ENCODE data around the gene BUB1. TPM values are rescaled to one million over a fixed set of nuclear protein-coding genes. Genes with fewer than 3 reads are reported as not detected.
"Not testable (repeated sequence)": the region's sequence is repeated elsewhere in the genome, so short reads cannot be mapped to it uniquely, and the experiment has no call there.

BUB1 gene
- total RNA-seq, 1 donor from 2014 or later, result 61.7 TPM

- H3K27me3 Mint-ChIP-seq; H3K4me3 Mint-ChIP-seq; H3K36me3 Mint-ChIP-seq (ENCODE audit: low read depth); intact Hi-C loops (cut with micrococcal nuclease); H3K4me1 Mint-ChIP-seq; DNase-seq; H3K9me3 Mint-ChIP-seq; H3K27ac Mint-ChIP-seq: not testable (repeated sequence)
Observed at GRCh38 chr2:110627348-110627747, 50.5 kb downstream of the BUB1 start.

DNA sequence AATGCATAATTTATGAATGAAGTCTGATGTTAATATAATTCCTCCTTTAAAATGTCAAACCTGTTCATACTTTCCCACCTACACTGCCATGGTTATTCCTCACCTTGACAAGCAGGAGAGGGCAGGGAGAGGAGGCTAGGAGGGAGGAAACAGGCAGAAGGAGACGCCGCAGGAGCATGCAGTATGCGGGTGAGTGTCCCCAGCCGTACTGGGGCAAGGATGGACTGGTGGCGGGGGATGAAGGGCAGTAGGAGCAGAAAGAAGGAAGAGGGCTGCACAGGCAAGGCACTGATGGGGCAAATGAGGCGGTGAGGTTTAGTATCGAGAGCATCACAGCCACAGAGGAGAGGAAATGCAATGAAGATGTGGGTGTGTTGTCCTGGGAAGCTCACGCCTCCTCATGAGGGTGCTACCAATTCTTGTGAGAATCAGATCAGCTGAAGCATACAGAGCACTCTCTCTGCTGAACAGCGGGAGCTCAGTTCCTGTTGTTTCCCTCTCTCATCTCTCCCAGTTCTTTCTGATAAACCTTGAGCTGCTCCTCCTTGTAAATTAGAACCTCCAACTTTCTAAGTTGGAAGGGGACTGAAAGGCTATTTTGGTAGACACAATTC is 58.4 kb downstream of the BUB1 start:
- H3K27ac Mint-ChIP-seq; H3K9me3 Mint-ChIP-seq; H3K27me3 Mint-ChIP-seq; H3K4me3 Mint-ChIP-seq; intact Hi-C loops (cut with micrococcal nuclease); H3K36me3 Mint-ChIP-seq (ENCODE audit: low read depth); H3K4me1 Mint-ChIP-seq: not testable (repeated sequence)
- peak; percentile 43 for DNase-seq

GRCh38 chr2:110613927-110614326 is 63.9 kb downstream of the BUB1 start:
- H3K4me1 Mint-ChIP-seq; H3K36me3 Mint-ChIP-seq (ENCODE audit: low read depth); H3K27me3 Mint-ChIP-seq; H3K4me3 Mint-ChIP-seq; intact Hi-C loops (cut with micrococcal nuclease); H3K9me3 Mint-ChIP-seq; DNase-seq; H3K27ac Mint-ChIP-seq: not testable (repeated sequence)

- H3K9me3 Mint-ChIP-seq; H3K27me3 Mint-ChIP-seq; H3K36me3 Mint-ChIP-seq (ENCODE audit: low read depth); H3K4me3 Mint-ChIP-seq; H3K4me1 Mint-ChIP-seq; H3K27ac Mint-ChIP-seq; intact Hi-C loops (cut with micrococcal nuclease): not testable (repeated sequence)
- peak; percentile 61 for DNase-seq
Observed at GRCh38 chr2:110610613-110611250, 67.1 kb downstream of the BUB1 start.

GRCh38 chr2:110609843-110610612 is 67.8 kb downstream of the BUB1 start:
- DNase-seq; H3K27ac Mint-ChIP-seq; H3K27me3 Mint-ChIP-seq; H3K36me3 Mint-ChIP-seq (ENCODE audit: low read depth); H3K4me1 Mint-ChIP-seq; H3K4me3 Mint-ChIP-seq; intact Hi-C loops (cut with micrococcal nuclease); H3K9me3 Mint-ChIP-seq: not testable (repeated sequence)

DNA sequence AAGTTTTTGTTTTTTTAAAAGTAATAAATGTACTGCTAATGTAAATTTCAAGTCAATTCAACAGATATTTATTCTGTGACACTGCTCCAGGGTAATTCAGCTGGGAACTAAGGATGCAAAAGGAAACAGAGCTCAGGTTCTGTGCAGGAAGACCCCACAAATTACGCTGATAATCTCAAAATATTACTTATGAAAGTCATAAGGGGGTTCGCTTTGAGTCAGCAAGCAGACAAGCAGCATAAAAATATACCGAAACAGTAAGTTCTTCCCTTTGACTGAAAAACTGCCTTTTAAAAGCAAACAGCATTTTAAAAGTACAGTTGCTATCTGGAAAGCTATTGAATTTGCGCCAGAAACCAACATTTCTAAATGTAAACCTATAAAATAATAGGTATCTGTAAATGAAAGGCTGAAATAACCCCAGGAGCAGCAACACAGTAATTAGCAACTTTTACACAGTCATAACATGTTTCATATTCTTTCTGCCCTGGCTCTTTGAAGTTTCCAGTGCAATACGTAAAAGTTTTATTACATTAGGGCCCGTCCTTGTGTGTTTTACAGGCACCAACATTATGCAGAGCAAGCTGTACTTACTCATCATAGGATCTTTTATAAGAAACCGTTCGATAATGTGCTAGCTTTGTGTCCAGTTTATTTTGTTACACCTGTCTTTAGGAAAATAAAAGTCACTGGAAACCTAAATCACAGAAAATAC is 68.9 kb downstream of the BUB1 start:
- H3K27ac Mint-ChIP-seq; H3K36me3 Mint-ChIP-seq (ENCODE audit: low read depth); H3K4me3 Mint-ChIP-seq; DNase-seq; intact Hi-C loops (cut with micrococcal nuclease); H3K9me3 Mint-ChIP-seq; H3K4me1 Mint-ChIP-seq; H3K27me3 Mint-ChIP-seq: not testable (repeated sequence)

GRCh38 chr2:110605057-110605456 is 72.8 kb downstream of the BUB1 start:
- H3K4me1 Mint-ChIP-seq; H3K4me3 Mint-ChIP-seq; intact Hi-C loops (cut with micrococcal nuclease); H3K36me3 Mint-ChIP-seq (ENCODE audit: low read depth); H3K27me3 Mint-ChIP-seq; H3K27ac Mint-ChIP-seq; H3K9me3 Mint-ChIP-seq; DNase-seq: not testable (repeated sequence)

DNA sequence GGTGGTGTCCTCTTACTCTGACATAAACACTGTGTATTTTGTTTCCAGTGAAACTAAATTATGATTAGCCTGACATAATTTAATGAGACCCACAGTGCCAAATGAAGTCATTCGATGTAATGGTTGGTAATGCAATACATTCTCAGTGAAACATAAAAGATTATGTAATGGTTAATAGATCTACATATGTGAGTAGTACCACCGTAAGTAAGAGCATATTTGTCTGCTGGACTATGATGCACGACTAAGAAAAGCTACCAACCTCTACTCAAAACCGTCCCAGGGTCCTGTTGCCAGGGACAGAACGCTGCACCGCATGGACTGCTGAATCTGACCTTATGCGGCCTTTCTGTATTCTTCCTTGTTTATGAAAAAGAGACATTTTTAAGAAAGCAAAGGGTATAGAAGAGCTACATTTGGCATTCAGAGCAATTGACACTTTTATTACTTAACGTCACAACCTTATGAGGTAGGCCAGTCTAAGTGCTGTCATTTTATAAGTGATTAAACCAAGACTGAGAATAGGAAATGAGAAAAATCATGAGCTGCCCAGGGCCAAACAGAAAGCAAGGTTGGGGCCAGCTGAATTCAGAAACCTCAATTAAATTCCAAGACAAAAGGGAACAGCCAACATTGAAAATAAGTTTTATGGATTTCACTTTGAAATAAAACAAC is 73.8 kb downstream of the BUB1 start:
- H3K27ac Mint-ChIP-seq; DNase-seq; H3K4me1 Mint-ChIP-seq; intact Hi-C loops (cut with micrococcal nuclease); H3K36me3 Mint-ChIP-seq (ENCODE audit: low read depth); H3K4me3 Mint-ChIP-seq; H3K27me3 Mint-ChIP-seq; H3K9me3 Mint-ChIP-seq: not testable (repeated sequence)

- H3K36me3 Mint-ChIP-seq (ENCODE audit: low read depth); DNase-seq; H3K27ac Mint-ChIP-seq; H3K4me3 Mint-ChIP-seq; H3K27me3 Mint-ChIP-seq; H3K9me3 Mint-ChIP-seq; H3K4me1 Mint-ChIP-seq; intact Hi-C loops (cut with micrococcal nuclease): not testable (repeated sequence)
Observed at GRCh38 chr2:110602139-110602538, 75.7 kb downstream of the BUB1 start.

DNA sequence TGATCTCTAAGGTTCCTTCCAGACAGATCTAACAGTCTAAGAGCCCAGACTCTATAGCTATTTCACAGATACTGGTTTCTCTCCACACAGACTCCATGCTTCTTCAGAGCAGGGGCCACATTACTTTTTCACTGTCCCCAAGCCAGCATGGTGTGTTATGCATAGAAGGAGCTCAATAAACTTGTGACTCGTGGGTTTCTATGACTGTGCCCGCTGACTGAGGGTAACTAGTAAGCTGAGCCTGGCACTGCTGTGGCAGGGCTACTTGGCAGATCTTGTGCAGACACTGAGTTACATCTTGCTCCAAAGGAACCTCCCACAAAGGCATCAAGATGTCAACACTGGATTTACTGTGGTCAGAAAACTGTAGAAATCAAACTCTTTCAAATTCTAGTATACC is 85.9 kb downstream of the BUB1 start:
- H3K27me3 Mint-ChIP-seq; H3K9me3 Mint-ChIP-seq; H3K36me3 Mint-ChIP-seq (ENCODE audit: low read depth); intact Hi-C loops (cut with micrococcal nuclease); H3K27ac Mint-ChIP-seq; DNase-seq; H3K4me1 Mint-ChIP-seq; H3K4me3 Mint-ChIP-seq: not testable (repeated sequence)

DNA sequence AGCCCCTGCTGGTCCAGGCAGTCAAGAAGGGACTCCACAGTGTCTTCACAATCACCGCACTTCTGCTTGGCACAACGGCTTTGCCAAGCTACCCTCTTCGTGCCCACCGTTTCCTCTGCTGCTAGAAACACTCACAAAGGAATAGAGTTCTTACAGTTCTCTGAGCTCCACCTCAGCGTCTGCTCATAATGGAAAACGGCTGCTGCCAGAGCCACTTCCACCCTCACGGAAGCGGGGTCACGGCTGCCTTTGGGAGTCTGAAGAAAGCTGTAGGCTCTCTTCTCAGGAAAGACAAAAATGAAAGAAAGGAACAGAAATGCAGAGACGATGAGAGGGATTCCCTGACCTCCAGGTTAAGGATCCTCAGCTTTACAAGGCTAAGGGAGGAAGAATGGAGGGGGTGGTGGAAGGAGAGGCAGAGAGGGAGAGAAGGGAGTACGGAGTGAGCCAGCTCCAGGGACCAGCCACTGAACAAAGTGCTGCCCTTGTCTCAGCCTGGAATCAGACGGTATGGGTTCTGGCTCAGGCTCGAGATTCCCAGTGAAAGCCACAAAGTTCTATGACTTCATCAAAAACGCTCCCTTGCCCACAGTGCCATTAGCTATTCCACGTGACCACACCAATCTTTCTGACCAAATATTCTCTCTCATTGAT is 88.1 kb downstream of the BUB1 start:
- H3K4me1 Mint-ChIP-seq; H3K27me3 Mint-ChIP-seq; intact Hi-C loops (cut with micrococcal nuclease); H3K4me3 Mint-ChIP-seq; DNase-seq; H3K36me3 Mint-ChIP-seq (ENCODE audit: low read depth); H3K9me3 Mint-ChIP-seq; H3K27ac Mint-ChIP-seq: not testable (repeated sequence)

DNA sequence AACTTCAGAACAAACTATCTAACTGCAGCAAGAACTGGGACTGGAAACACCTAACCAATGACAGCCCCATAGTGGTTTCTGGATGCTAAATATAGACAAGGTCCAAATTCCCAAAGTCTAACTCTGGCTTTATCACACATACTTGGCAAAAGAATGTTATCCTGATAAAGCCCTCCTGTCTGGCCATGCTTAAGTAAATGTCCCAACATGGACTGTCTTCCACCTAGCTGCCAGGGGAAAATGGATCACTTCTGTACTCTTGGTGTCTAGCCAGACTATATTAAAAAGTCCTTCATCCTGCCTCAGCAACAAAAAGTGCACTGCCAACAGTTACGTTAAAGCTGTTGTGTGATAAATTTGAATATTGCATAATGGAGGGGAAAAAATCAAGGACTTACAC is 89.3 kb downstream of the BUB1 start:
- H3K27ac Mint-ChIP-seq; H3K27me3 Mint-ChIP-seq; H3K36me3 Mint-ChIP-seq (ENCODE audit: low read depth); H3K4me3 Mint-ChIP-seq; DNase-seq; intact Hi-C loops (cut with micrococcal nuclease); H3K9me3 Mint-ChIP-seq; H3K4me1 Mint-ChIP-seq: not testable (repeated sequence)
